Measurements from ENCODE around the gene CERCAM.

GRCh38 chr9:128405780-128406171, 14.9 kb upstream of the CERCAM start:
- no peak for TF ChIP-seq POLR2A (IDR thresholded peaks at IDR 0.05; ENCODE audit: low read length)
- no peak for TF ChIP-seq GATA1 (IDR thresholded peaks at IDR 0.05; ENCODE audit: low read depth, low read length)

Measured in erythroblast (primary cell).